ENCODE results near the gene RUFY3. TPM values are rescaled to one million over a fixed set of nuclear protein-coding genes. Genes with fewer than 3 reads are reported as not detected.

RUFY3 gene
- polyA plus RNA-seq, 3 donors = 11.1 to 37.3 (median 12.5) TPM

DNA sequence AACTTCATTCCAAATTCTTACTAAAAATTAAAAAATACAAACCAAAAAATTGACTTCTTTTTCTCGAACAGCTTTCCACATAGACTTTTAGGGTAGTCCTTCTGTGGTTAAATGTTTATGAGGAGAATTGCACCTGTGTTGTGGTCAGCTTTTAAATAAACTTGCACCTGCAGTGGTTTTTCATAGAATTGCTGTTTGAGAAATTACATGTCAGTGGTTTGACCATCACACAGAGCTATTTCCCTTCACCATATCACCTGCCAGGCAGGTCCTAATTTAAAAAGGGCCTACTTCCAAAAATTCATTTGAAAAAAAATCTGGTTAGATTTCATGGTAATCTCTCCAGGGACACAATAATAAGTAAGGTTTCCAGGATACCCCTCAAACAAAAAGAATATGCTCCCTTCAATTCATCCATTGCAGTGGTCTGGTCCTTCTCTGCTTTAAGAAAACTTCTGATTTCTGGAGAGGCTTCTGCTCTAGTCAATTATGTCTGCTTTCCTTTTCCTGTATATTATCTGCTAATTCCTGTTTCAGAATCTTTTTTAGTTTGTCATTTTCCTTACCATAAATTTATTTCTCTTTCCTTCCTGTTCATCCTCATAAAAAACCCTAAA, 43.3 kb upstream of the RUFY3 start:
- peaks cover 0 to 1% (median 0%) of the 10 kb centered on the region in 7 donors for H3K9me3 Mint-ChIP-seq
- no peaks in the 10 kb centered on the region for H3K79me2 ChIP-seq (ENCODE audit: insufficient read depth, low read length)
- H3K27ac ChIP-seq (ENCODE audit: low read depth in 1 of 2, low read length in 2 of 2) = no peak overlapping the region
- H3K4me3 Mint-ChIP-seq = no peak overlapping the region
- H3K27me3 ChIP-seq (ENCODE audit: control insufficient read depth in 2 of 2, insufficient read depth in 2 of 2, low read length in 2 of 2) = no peaks in the 10 kb centered on the region
- no peak overlapping the region for H3K4me2 ChIP-seq (replicated peaks; ENCODE audit: extremely low read depth, low read length, poor library complexity, severe bottlenecking)
- TF ChIP-seq, protein P1, sequence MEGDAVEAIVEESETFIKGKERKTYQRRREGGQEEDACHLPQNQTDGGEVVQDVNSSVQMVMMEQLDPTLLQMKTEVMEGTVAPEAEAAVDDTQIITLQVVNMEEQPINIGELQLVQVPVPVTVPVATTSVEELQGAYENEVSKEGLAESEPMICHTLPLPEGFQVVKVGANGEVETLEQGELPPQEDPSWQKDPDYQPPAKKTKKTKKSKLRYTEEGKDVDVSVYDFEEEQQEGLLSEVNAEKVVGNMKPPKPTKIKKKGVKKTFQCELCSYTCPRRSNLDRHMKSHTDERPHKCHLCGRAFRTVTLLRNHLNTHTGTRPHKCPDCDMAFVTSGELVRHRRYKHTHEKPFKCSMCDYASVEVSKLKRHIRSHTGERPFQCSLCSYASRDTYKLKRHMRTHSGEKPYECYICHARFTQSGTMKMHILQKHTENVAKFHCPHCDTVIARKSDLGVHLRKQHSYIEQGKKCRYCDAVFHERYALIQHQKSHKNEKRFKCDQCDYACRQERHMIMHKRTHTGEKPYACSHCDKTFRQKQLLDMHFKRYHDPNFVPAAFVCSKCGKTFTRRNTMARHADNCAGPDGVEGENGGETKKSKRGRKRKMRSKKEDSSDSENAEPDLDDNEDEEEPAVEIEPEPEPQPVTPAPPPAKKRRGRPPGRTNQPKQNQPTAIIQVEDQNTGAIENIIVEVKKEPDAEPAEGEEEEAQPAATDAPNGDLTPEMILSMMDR (IDR thresholded peaks at IDR 0.05) = no peak
- H4K20me1 ChIP-seq (ENCODE audit: insufficient read depth, low read length) = no peaks in the 10 kb centered on the region
- H3K27me3 Mint-ChIP-seq (ENCODE audit: low read depth in 3 of 3) = peaks cover 0 to 2% (median 1%) of the 10 kb centered on the region in 3 donors
- no peak for DNase-seq
- H3K4me1 ChIP-seq (ENCODE audit: control insufficient read depth in 1 of 2, insufficient read depth in 2 of 2, low read length in 2 of 2) = no peaks in the 10 kb centered on the region
- intact Hi-C loops (cut with micrococcal nuclease) = no loop called here
- no peaks in the 10 kb centered on the region for H3K9me3 ChIP-seq (replicated peaks in 1 of 2; ENCODE audit: control insufficient read depth in 1 of 2, insufficient read depth in 1 of 2, low read length in 2 of 2)
- no peaks in the 10 kb centered on the region for H3K4me1 Mint-ChIP-seq
- no CpG with 5 or more reads among the region's 1 CpG for WGBS (ENCODE audit: insufficient coverage)
- no peak overlapping the region for H3K27ac Mint-ChIP-seq
- no peaks in the 10 kb centered on the region for H3K36me3 Mint-ChIP-seq
- H2AFZ ChIP-seq (ENCODE audit: insufficient read depth, low read depth, low read length, poor library complexity, severe bottlenecking) = no peak overlapping the region
- no peak overlapping the region for H3K9ac ChIP-seq (ENCODE audit: insufficient read depth, low read length, poor library complexity, severe bottlenecking)
- no peak overlapping the region for H3K4me3 ChIP-seq (replicated peaks in 1 of 3; ENCODE audit: low read depth in 2 of 3, low read length in 3 of 3)
- no peaks in the 10 kb centered on the region for H3K36me3 ChIP-seq (replicated peaks in 1 of 2; ENCODE audit: control insufficient read depth in 1 of 2, insufficient read depth in 2 of 2, low read length in 2 of 2)

GRCh38 chr4:70680934-70681333, 40.8 kb upstream of the RUFY3 start:
- Mint-ChIP-seq H3K27ac (no peak overlapping the region), H3K36me3 (no peaks in the 10 kb centered on the region), H3K27me3 (ENCODE audit: low read depth in 3 of 3) (peaks cover 0 to 4% (median 0%) of the 10 kb centered on the region in 3 donors), H3K4me3 (no peak overlapping the region), H3K4me1 (no peaks in the 10 kb centered on the region), H3K9me3 (peaks cover 0 to 1% (median 0%) of the 10 kb centered on the region in 7 donors)
- TF ChIP-seq, protein P1 (IDR thresholded peaks at IDR 0.05) = no peak
- H3K4me3 ChIP-seq (replicated peaks in 1 of 3; ENCODE audit: low read depth in 2 of 3, low read length in 3 of 3) = no peak overlapping the region
- H2AFZ ChIP-seq (ENCODE audit: insufficient read depth, low read depth, low read length, poor library complexity, severe bottlenecking) = no peak overlapping the region
- no peaks in the 10 kb centered on the region for H3K9me3 ChIP-seq (replicated peaks in 1 of 2; ENCODE audit: control insufficient read depth in 1 of 2, insufficient read depth in 1 of 2, low read length in 2 of 2)
- no peaks in the 10 kb centered on the region for H3K36me3 ChIP-seq (replicated peaks in 1 of 2; ENCODE audit: control insufficient read depth in 1 of 2, insufficient read depth in 2 of 2, low read length in 2 of 2)
- H3K27me3 ChIP-seq (ENCODE audit: control insufficient read depth in 2 of 2, insufficient read depth in 2 of 2, low read length in 2 of 2) = no peaks in the 10 kb centered on the region
- H3K79me2 ChIP-seq (ENCODE audit: insufficient read depth, low read length) = no peaks in the 10 kb centered on the region
- H3K4me1 ChIP-seq (ENCODE audit: control insufficient read depth in 1 of 2, insufficient read depth in 2 of 2, low read length in 2 of 2) = no peaks in the 10 kb centered on the region
- no peak overlapping the region for H3K27ac ChIP-seq (ENCODE audit: low read depth in 1 of 2, low read length in 2 of 2)
- intact Hi-C loops (cut with micrococcal nuclease) = loop anchor here in 1 of 2 donors (10.0 kb wide), 1 partner anchor 164 kb away; no protein-coding TSS in a partner anchor
- DNase-seq = no peak
- no peaks in the 10 kb centered on the region for H4K20me1 ChIP-seq (ENCODE audit: insufficient read depth, low read length)
- H3K4me2 ChIP-seq (replicated peaks; ENCODE audit: extremely low read depth, low read length, poor library complexity, severe bottlenecking) = no peak overlapping the region
- no peak overlapping the region for H3K9ac ChIP-seq (ENCODE audit: insufficient read depth, low read length, poor library complexity, severe bottlenecking)

Measured in CD14-positive monocyte (primary cell).